IMR-90 (cell line): ENCODE results near the gene KRT9.

Source experiments
- BHLHE40 ChIP-seq: fragments of 150-350 bp; IDR thresholded peaks from 2 replicates; pipeline ENCODE4 v1.6.1; 2016; ENCODE audit warnings: mild to moderate bottlenecking, low read depth, low read length
- CEBPB ChIP-seq: IDR thresholded peaks from 2 replicates; pipeline ENCODE4 v1.6.1; 2012; ENCODE audit warnings: low read depth, low read length, improper control_type of control experiment
- CHD1 ChIP-seq: IDR thresholded peaks from 2 replicates; pipeline ENCODE4 v1.6.1; 2012; ENCODE audit warnings: low read depth, low read length, improper control_type of control experiment
- MAZ ChIP-seq: IDR thresholded peaks from 2 replicates; pipeline ENCODE4 v1.6.1; 2012; ENCODE audit warnings: low read depth, mild to moderate bottlenecking, low read length, improper control_type of control experiment, moderate library complexity, borderline replicate concordance
- MXI1 ChIP-seq: IDR thresholded peaks from 2 replicates; pipeline ENCODE4 v1.6.1; 2012; ENCODE audit warnings: low read depth, mild to moderate bottlenecking, low read length, moderate library complexity, borderline replicate concordance
- NFE2L2 ChIP-seq: fragments of 150-350 bp; IDR thresholded peaks from 2 replicates; pipeline ENCODE4 v1.6.1; 2016; ENCODE audit warnings: low read depth, mild to moderate bottlenecking, low read length
- POLR2A ChIP-seq: IDR thresholded peaks from 2 replicates; pipeline ENCODE4 v1.6.1; 2012; ENCODE audit warnings: mild to moderate bottlenecking, low read depth, low read length
- RCOR1 ChIP-seq: IDR thresholded peaks from 2 replicates; pipeline ENCODE4 v1.6.1; 2012; ENCODE audit warnings: mild to moderate bottlenecking, low read length, improper control_type of control experiment; ENCODE audit not compliant: insufficient replicate concordance
- RFX5 ChIP-seq: IDR thresholded peaks from 2 replicates; pipeline ENCODE4 v1.8.0; 2012; ENCODE audit warnings: low read depth, mild to moderate bottlenecking, low read length, moderate library complexity
- SMC3 ChIP-seq: fragments of 150-350 bp; IDR thresholded peaks from 2 replicates; pipeline ENCODE4 v1.6.1; 2016; ENCODE audit warnings: low read depth, mild to moderate bottlenecking, antibody characterized with exemption, low read length, moderate library complexity
- TF ChIP-seq, protein P1 (sequence below): fragments of 150-350 bp; IDR thresholded peaks from 2 replicates; pipeline ENCODE4 v1.6.1; 2017; ENCODE audit warnings: mild to moderate bottlenecking, antibody characterized with exemption, low read length, low read depth
- TF ChIP-seq, protein P2 (sequence below): conservative IDR thresholded peaks from 2 replicates; pipeline ENCODE4 v1.5.1; 2012; ENCODE audit warnings: mild to moderate bottlenecking, low read depth, low read length, improper control_type of control experiment
- TF ChIP-seq, protein P3 (sequence below): fragments of 150-350 bp; IDR thresholded peaks from 2 replicates; pipeline ENCODE4 v1.6.1; 2016; ENCODE audit warnings: low read depth, mild to moderate bottlenecking, low read length, moderate library complexity, borderline replicate concordance

DNA sequence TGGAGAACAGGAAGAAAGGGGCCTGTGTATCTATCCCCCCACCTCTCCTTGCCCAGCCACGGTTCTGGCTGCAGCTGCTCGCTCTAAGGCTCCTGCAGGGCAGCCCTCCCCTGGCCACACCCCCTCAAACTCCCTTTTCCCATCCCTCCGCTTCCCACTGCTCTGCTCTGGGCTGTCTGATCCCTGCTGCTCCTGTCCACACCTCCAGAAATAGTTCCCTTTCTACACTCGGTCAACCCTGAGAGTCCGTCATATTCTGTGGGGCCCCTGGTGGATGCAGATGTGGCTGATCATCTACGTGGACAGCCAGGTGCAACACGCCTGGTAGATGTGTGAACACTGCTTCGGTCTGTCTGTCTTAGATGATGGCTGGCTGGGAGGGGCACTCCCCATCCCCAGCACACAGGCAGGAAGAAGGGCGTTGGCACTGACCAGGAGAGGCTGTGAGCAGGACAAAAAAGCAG lies 24.4 kb downstream of the KRT9 start:
- TF ChIP-seq POLR2A, result no peak
- TF ChIP-seq, protein P1, sequence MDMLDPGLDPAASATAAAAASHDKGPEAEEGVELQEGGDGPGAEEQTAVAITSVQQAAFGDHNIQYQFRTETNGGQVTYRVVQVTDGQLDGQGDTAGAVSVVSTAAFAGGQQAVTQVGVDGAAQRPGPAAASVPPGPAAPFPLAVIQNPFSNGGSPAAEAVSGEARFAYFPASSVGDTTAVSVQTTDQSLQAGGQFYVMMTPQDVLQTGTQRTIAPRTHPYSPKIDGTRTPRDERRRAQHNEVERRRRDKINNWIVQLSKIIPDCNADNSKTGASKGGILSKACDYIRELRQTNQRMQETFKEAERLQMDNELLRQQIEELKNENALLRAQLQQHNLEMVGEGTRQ, result no peak
- TF ChIP-seq, protein P2, sequence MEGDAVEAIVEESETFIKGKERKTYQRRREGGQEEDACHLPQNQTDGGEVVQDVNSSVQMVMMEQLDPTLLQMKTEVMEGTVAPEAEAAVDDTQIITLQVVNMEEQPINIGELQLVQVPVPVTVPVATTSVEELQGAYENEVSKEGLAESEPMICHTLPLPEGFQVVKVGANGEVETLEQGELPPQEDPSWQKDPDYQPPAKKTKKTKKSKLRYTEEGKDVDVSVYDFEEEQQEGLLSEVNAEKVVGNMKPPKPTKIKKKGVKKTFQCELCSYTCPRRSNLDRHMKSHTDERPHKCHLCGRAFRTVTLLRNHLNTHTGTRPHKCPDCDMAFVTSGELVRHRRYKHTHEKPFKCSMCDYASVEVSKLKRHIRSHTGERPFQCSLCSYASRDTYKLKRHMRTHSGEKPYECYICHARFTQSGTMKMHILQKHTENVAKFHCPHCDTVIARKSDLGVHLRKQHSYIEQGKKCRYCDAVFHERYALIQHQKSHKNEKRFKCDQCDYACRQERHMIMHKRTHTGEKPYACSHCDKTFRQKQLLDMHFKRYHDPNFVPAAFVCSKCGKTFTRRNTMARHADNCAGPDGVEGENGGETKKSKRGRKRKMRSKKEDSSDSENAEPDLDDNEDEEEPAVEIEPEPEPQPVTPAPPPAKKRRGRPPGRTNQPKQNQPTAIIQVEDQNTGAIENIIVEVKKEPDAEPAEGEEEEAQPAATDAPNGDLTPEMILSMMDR, result no peak
- no peak for TF ChIP-seq RFX5
- TF ChIP-seq RCOR1, result no peak
- no peak for TF ChIP-seq BHLHE40
- no peak for TF ChIP-seq SMC3
- TF ChIP-seq MXI1, result no peak
- TF ChIP-seq MAZ, result no peak
- no peak for TF ChIP-seq NFE2L2
- TF ChIP-seq, protein P3, sequence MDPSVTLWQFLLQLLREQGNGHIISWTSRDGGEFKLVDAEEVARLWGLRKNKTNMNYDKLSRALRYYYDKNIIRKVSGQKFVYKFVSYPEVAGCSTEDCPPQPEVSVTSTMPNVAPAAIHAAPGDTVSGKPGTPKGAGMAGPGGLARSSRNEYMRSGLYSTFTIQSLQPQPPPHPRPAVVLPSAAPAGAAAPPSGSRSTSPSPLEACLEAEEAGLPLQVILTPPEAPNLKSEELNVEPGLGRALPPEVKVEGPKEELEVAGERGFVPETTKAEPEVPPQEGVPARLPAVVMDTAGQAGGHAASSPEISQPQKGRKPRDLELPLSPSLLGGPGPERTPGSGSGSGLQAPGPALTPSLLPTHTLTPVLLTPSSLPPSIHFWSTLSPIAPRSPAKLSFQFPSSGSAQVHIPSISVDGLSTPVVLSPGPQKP, result no peak
- no peak for TF ChIP-seq CHD1
- no peak for TF ChIP-seq CEBPB
